Measurements from ENCODE around the gene SORL1-AS1.

The SORL1-AS1 gene

DNA sequence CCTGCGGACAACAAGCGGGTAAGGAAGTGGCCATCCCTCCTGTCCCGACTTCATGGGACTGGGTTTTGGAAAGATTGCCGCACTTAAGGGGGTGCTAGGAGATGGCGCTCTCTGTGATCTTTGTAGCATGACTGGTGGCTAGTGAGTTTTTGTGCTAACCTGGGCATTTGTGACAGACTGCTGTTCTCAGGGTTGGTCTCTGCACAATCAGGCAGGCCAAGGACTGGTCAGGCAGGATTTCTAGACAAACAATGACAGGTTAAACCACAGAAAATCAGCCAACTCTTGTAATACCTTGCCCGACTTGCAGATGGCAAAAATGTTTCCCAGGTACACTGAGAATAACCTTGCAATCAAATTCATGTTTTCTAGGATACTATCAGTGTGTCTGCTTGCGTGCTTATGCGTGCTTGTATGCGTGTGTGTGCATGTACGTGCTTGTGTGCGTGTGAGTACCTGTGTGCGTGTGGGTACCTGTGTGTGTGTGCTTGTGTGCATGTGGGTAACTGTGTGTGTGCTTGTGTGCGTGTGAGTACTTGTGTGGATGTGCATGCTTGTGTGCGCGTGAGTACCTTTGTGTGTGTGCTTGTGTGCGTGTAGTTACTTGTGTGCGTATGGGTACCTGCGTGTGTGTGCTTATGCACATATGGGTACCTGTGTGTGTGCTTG lies 25.6 kb upstream of the SORL1-AS1 start:
- Histone ChIP-seq H3K27me3 (no peaks in the 10 kb centered on the region), H3K9me3 (no peaks in the 10 kb centered on the region), H3K4me1 (peaks cover 13% of the 10 kb centered on the region), H3K36me3 (replicated peaks in 1 of 2; ENCODE audit: insufficient read depth in 1 of 2, low read depth in 2 of 2) (no peaks in the 10 kb centered on the region), H3K27ac (peak overlapping the region in 3 of 4 donors; percentile 6 to 46 (median 32)), H3K4me3 (no peak overlapping the region)
- TF ChIP-seq POLR2A (IDR thresholded peaks at IDR 0.05) = no peak
- TF ChIP-seq, protein P1, sequence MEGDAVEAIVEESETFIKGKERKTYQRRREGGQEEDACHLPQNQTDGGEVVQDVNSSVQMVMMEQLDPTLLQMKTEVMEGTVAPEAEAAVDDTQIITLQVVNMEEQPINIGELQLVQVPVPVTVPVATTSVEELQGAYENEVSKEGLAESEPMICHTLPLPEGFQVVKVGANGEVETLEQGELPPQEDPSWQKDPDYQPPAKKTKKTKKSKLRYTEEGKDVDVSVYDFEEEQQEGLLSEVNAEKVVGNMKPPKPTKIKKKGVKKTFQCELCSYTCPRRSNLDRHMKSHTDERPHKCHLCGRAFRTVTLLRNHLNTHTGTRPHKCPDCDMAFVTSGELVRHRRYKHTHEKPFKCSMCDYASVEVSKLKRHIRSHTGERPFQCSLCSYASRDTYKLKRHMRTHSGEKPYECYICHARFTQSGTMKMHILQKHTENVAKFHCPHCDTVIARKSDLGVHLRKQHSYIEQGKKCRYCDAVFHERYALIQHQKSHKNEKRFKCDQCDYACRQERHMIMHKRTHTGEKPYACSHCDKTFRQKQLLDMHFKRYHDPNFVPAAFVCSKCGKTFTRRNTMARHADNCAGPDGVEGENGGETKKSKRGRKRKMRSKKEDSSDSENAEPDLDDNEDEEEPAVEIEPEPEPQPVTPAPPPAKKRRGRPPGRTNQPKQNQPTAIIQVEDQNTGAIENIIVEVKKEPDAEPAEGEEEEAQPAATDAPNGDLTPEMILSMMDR (IDR thresholded peaks at IDR 0.05) = no peak
- intact Hi-C loops (cut with DNase I) = no loop called here
- peak; percentile 81 for ATAC-seq
- WGBS, 2 donors = 57 to 65% methylated on average over 18 of the region's 18 CpGs
- peak; percentile 20 to 55 (median 48) for DNase-seq

DNA sequence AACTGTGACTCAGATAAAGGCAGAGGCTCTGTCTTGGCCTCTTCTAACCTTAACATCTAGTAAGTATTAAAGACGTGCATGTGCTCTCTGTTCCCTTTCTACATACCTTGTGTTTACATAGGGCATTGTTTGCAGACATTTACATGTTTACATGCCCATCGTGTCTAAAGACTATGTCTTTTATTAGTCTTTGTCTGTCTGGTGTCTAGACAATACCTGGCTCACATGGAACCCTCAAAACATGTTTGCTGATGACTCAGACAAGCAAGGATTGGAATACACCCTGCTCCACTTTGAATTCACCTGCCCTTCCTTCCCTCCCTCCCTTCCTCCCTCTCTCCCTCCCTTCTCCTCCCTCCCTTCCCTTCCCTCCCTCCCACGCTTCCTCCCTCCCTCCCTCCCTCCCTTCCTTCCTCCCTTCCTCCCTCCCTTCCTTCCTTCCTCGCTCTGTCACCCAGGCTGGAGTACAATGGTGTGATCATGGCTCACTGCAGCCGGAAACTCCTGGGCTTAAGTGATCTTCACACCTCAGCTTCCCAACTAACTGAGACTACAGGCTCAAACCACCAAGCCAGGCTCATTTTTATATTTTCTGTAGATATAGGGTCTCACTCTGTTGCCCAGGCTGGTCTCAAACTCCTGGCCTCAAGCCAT lies 23.7 kb upstream of the SORL1-AS1 start:
- no peaks in the 10 kb centered on the region for H3K36me3 ChIP-seq (replicated peaks in 1 of 2; ENCODE audit: insufficient read depth in 1 of 2, low read depth in 2 of 2)
- H3K4me1 ChIP-seq = peaks cover 13% of the 10 kb centered on the region
- ATAC-seq (no peak), DNase-seq (no peak)
- H3K4me3 ChIP-seq = no peak overlapping the region
- TF ChIP-seq, protein P1 (IDR thresholded peaks at IDR 0.05) = no peak
- no peaks in the 10 kb centered on the region for H3K27me3 ChIP-seq
- intact Hi-C loops (cut with DNase I) = no loop called here
- H3K27ac ChIP-seq = no peak overlapping the region
- WGBS, 2 donors = 53 to 55% methylated on average over 5 of the region's 5 CpGs
- no peaks in the 10 kb centered on the region for H3K9me3 ChIP-seq

GRCh38 chr11:121474680-121475079 lies 21.9 kb upstream of the SORL1-AS1 start:
- no peak for TF ChIP-seq POLR2A (IDR thresholded peaks at IDR 0.05)
- TF ChIP-seq, protein P1 (IDR thresholded peaks at IDR 0.05) = no peak
- intact Hi-C loops (cut with DNase I) = no loop called here
- Histone ChIP-seq H3K4me3 (no peak overlapping the region), H3K27me3 (no peaks in the 10 kb centered on the region), H3K4me1 (peaks cover 13% of the 10 kb centered on the region), H3K36me3 (replicated peaks in 1 of 2; ENCODE audit: insufficient read depth in 1 of 2, low read depth in 2 of 2) (no peaks in the 10 kb centered on the region), H3K27ac (no peak overlapping the region), H3K9me3 (no peaks in the 10 kb centered on the region)
- no peak for DNase-seq
- WGBS, 2 donors = 95 to 97% methylated on average over 7 of the region's 7 CpGs
- no peak for ATAC-seq

DNA sequence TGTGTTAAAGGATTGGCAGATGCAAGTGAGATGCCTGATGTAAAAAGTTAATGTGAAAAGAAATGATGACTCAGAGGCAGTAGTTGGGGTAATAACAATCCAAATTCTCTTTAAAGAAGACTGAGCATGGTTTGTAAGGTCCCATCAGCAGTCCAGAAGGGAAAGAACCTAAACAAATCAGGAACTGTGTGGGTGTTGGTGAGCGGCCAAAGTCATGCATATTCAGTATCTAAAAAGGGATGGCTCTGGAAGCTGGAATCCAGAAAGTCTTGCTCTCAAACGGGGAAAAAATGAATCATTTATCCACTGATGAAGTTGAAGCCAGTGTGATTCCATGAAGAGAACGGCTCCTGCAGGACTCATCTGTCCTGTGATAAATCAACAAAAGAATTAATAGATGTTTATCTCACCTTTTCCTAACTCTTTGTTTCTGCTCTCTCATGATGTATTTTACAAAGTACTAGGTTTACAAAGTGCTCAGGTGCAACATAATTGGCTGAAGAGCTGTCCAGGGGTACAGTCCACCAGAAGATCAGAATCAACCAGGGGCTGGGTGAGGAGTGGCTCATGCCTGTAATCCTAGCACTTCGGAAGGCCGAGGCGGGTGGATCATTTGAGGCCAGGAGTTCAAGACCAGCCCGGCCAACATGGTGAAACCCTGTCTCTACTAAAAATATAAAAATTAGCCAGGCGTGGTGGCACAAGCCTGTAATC lies 20.5 kb upstream of the SORL1-AS1 start:
- Histone ChIP-seq H3K4me3 (no peak overlapping the region), H3K36me3 (replicated peaks in 1 of 2; ENCODE audit: insufficient read depth in 1 of 2, low read depth in 2 of 2) (no peaks in the 10 kb centered on the region), H3K4me1 (peaks cover 3% of the 10 kb centered on the region), H3K9me3 (no peaks in the 10 kb centered on the region), H3K27me3 (no peaks in the 10 kb centered on the region), H3K27ac (no peak overlapping the region)
- intact Hi-C loops (cut with DNase I) = no loop called here
- TF ChIP-seq POLR2A (IDR thresholded peaks at IDR 0.05) = no peak
- TF ChIP-seq, protein P1 (IDR thresholded peaks at IDR 0.05) = no peak
- DNase-seq = peak in 1 of 4 donors; percentile 40
- ATAC-seq = peak; percentile 40
- WGBS, 2 donors = 62 to 77% methylated on average over 8 of the region's 8 CpGs
